CD14-positive monocyte (primary cell): ENCODE data around the gene HNRNPF. TPM values are rescaled to one million over a fixed set of nuclear protein-coding genes. Genes with fewer than 3 reads are reported as not detected.
A peak's percentile ranks its signal among the peaks of the same experiment; 100 is the strongest.

Source experiments
- DNase-seq, 3 donors: peaks; one replicate each; pipeline ENCODE4 v3.0.0-alpha.2; 2011 to 2022
- H2AFZ ChIP-seq: 2 replicates; pipeline ENCODE4 v1.6.0; 2012; ENCODE audit warnings: mild to moderate bottlenecking, low read depth, low read length, inconsistent platforms; ENCODE audit not compliant: insufficient read depth, poor library complexity, severe bottlenecking
- H3K27ac ChIP-seq, 2 donors: 1 replicate in 1 of 2; 2 replicates in 1 of 2; pipeline ENCODE4 v1.5.1; 2012 to 2013; ENCODE audit warnings: low read length in 2 of 2, control low read depth in 1 of 2, inconsistent platforms in 1 of 2, low read depth in 1 of 2, mild to moderate bottlenecking in 1 of 2
- H3K27me3 ChIP-seq, 2 donors: one replicate each; pipeline versions ENCODE4 v1.6.0 to v1.6.1; 2011 to 2013; ENCODE audit warnings: low read length in 2 of 2; ENCODE audit not compliant: control insufficient read depth in 2 of 2, insufficient read depth in 2 of 2
- H3K36me3 ChIP-seq, 2 donors: replicated peaks in 1 of 2; 1 replicate in 1 of 2; 2 replicates in 1 of 2; pipeline versions ENCODE4 v1.5.1 to v1.6.1; 2012 to 2013; ENCODE audit warnings: low read length in 2 of 2, control low read depth in 1 of 2, inconsistent platforms in 1 of 2, mild to moderate bottlenecking in 1 of 2; ENCODE audit not compliant: insufficient read depth in 2 of 2, control insufficient read depth in 1 of 2
- H3K4me1 ChIP-seq, 2 donors: 1 replicate in 1 of 2; 2 replicates in 1 of 2; pipeline versions ENCODE4 v1.5.1 to v1.6.1; 2012 to 2013; ENCODE audit warnings: low read length in 2 of 2, control low read depth in 1 of 2, inconsistent platforms in 1 of 2, mild to moderate bottlenecking in 1 of 2, moderate library complexity in 1 of 2; ENCODE audit not compliant: insufficient read depth in 2 of 2, control insufficient read depth in 1 of 2
- H3K4me2 ChIP-seq: replicated peaks from 2 replicates; pipeline ENCODE3; 2012; ENCODE audit warnings: low read length, moderate library complexity, mild to moderate bottlenecking; ENCODE audit not compliant: poor library complexity, severe bottlenecking; ENCODE audit errors: extremely low read depth
- H3K4me3 ChIP-seq, 3 experiments: fragments of 200-600 bp in 1 of 3; sonication (generic) in 1 of 3; replicated peaks in 1 of 3; 1 replicate in 2 of 3; 2 replicates in 1 of 3; pipeline ENCODE4 v1.5.1; 2011 to 2013; ENCODE audit warnings: low read length in 3 of 3, mild to moderate bottlenecking in 3 of 3, control low read depth in 2 of 3, low read depth in 2 of 3, inconsistent platforms in 1 of 3, moderate library complexity in 1 of 3
- H3K79me2 ChIP-seq: 2 replicates; pipeline ENCODE4 v1.6.0; 2012; ENCODE audit warnings: mild to moderate bottlenecking, control low read depth, inconsistent platforms, low read length, moderate library complexity; ENCODE audit not compliant: insufficient read depth
- H3K9ac ChIP-seq: 2 replicates; pipeline ENCODE4 v1.6.0; 2017; ENCODE audit warnings: low read length, mild to moderate bottlenecking; ENCODE audit not compliant: insufficient read depth, poor library complexity, severe bottlenecking
- H3K9me3 ChIP-seq, 2 donors: replicated peaks in 1 of 2; 1 replicate in 1 of 2; 2 replicates in 1 of 2; pipeline versions ENCODE4 v1.5.1 to v1.6.1; 2012 to 2013; ENCODE audit warnings: low read length in 2 of 2, control low read depth in 1 of 2; ENCODE audit not compliant: control insufficient read depth in 1 of 2, insufficient read depth in 1 of 2
- H4K20me1 ChIP-seq: 2 replicates; pipeline ENCODE4 v1.6.0; 2012; ENCODE audit warnings: mild to moderate bottlenecking, low read length, control low read depth, moderate library complexity; ENCODE audit not compliant: insufficient read depth
- H3K27ac Mint-ChIP-seq, 7 donors: one replicate each; pipeline ENCODE4 v1.8.0; 2020; ENCODE audit warnings: mild to moderate bottlenecking in 7 of 7, mixed read lengths in 7 of 7, moderate library complexity in 6 of 7, inconsistent platforms in 2 of 7
- H3K27me3 Mint-ChIP-seq, 3 donors: one replicate each; pipeline ENCODE4 v1.8.0; 2021 to 2022; ENCODE audit warnings: low read depth in 3 of 3, mild to moderate bottlenecking in 3 of 3, mixed read lengths in 3 of 3, moderate library complexity in 3 of 3, inconsistent platforms in 1 of 3
- H3K36me3 Mint-ChIP-seq, 2 donors: one replicate each; pipeline ENCODE4 v1.8.0; 2020; ENCODE audit warnings: mixed read lengths in 2 of 2, inconsistent platforms in 1 of 2, mild to moderate bottlenecking in 1 of 2
- H3K4me1 Mint-ChIP-seq: one replicate; pipeline ENCODE4 v1.8.0; 2020; ENCODE audit warnings: mild to moderate bottlenecking, mixed read lengths
- H3K4me3 Mint-ChIP-seq, 2 donors: one replicate each; pipeline ENCODE4 v1.8.0; 2020; ENCODE audit warnings: mild to moderate bottlenecking in 2 of 2, mixed read lengths in 2 of 2, moderate library complexity in 1 of 2
- H3K9me3 Mint-ChIP-seq, 7 donors: one replicate each; pipeline ENCODE4 v1.8.0; 2020 to 2022; ENCODE audit warnings: mixed read lengths in 7 of 7, mild to moderate bottlenecking in 6 of 7, moderate library complexity in 6 of 7, inconsistent platforms in 2 of 7
- CTCF ChIP-seq: fragments of 200-600 bp; IDR thresholded peaks from one replicate; pipeline ENCODE4 v1.8.0; 2022; ENCODE audit warnings: antibody characterized with exemption, mild to moderate bottlenecking
- WGBS: methylation state at CpG from one replicate; pipeline ENCODE4 v1.1.5; 2013; ENCODE audit warnings: missing lambda C conversion rate; ENCODE audit not compliant: insufficient coverage; 5-methylcytosine and 5-hydroxymethylcytosine counted together
- intact Hi-C, 2 donors: fragments of 100-400 bp; cut with micrococcal nuclease; formaldehyde crosslinking; loops; one replicate each; pipeline versions ENCODE4 v1.15.0 to v1.15.1; 2023
- polyA plus RNA-seq, 3 donors: library from polyadenylated mRNA; depleted of rRNA in 1 of 3; unstranded in 2 of 3; stranded (reverse) in 1 of 3; fragments of 300-500 nt in 2 of 3; fragments of >200 nt in 1 of 3; fragmentation: Illumina TruSeq in 2 of 3; gene quantifications; 1 replicate in 2 of 3; 2 replicates in 1 of 3; pipeline ENCODE4 v1.2.3, GENCODE V29; 2012 to 2021

HNRNPF gene
- polyA plus RNA-seq, 3 donors = 115 to 189 (median 188) TPM

GRCh38 chr10:43365001-43365400 is 44.0 kb downstream of the HNRNPF start:
- H3K9me3 ChIP-seq = no peaks in the 10 kb centered on the region
- no peaks in the 10 kb centered on the region for H3K36me3 ChIP-seq
- no peak overlapping the region for H3K9ac ChIP-seq
- H4K20me1 ChIP-seq = no peaks in the 10 kb centered on the region
- peaks cover 0 to 5% (median 3%) of the 10 kb centered on the region in 3 donors for H3K27me3 Mint-ChIP-seq
- no CpG with 5 or more reads among the region's 3 CpGs for WGBS
- H3K27ac ChIP-seq = no peak overlapping the region
- H3K4me3 ChIP-seq = no peak overlapping the region
- H3K9me3 Mint-ChIP-seq = no peaks in the 10 kb centered on the region
- no peak overlapping the region for H3K27ac Mint-ChIP-seq
- H2AFZ ChIP-seq = no peak overlapping the region
- H3K4me2 ChIP-seq = no peak overlapping the region
- H3K4me3 Mint-ChIP-seq = no peak overlapping the region
- H3K4me1 Mint-ChIP-seq = peaks cover 18% of the 10 kb centered on the region
- DNase-seq = no peak
- H3K27me3 ChIP-seq = no peaks in the 10 kb centered on the region
- H3K4me1 ChIP-seq = peaks cover 24 to 34% of the 10 kb centered on the region in 2 donors
- no peaks in the 10 kb centered on the region for H3K36me3 Mint-ChIP-seq
- H3K79me2 ChIP-seq = no peaks in the 10 kb centered on the region
- intact Hi-C loops = no loop called here
- TF ChIP-seq CTCF = no peak

- Mint-ChIP-seq H3K27me3 (peaks cover 1 to 3% (median 2%) of the 10 kb centered on the region in 3 donors), H3K36me3 (no peaks in the 10 kb centered on the region), H3K9me3 (no peaks in the 10 kb centered on the region), H3K4me3 (peak overlapping the region; percentile 91 to 95), H3K4me1 (peaks cover 18% of the 10 kb centered on the region), H3K27ac (peak overlapping the region; percentile 78 to 94 (median 90))
- peak; percentile 86 to 95 (median 92) for DNase-seq
- H2AFZ ChIP-seq = peak overlapping the region; percentile 87
- H3K4me1 ChIP-seq = peaks cover 24 to 29% of the 10 kb centered on the region in 2 donors
- H4K20me1 ChIP-seq = no peaks in the 10 kb centered on the region
- H3K36me3 ChIP-seq = no peaks in the 10 kb centered on the region
- peak overlapping the region; percentile 72 to 82 for H3K27ac ChIP-seq
- H3K27me3 ChIP-seq = no peaks in the 10 kb centered on the region
- WGBS = 9% methylated on average over 48 of the region's 48 CpGs
- no peaks in the 10 kb centered on the region for H3K9me3 ChIP-seq
- intact Hi-C loops = no loop called here
- peak overlapping the region; percentile 67 for H3K9ac ChIP-seq
- TF ChIP-seq CTCF = peak; percentile 63
- peak overlapping the region; percentile 83 to 94 (median 83) for H3K4me3 ChIP-seq
- peak overlapping the region; percentile 84 for H3K4me2 ChIP-seq
- no peaks in the 10 kb centered on the region for H3K79me2 ChIP-seq
Measured at GRCh38 chr10:43362191-43362839, 46.7 kb downstream of the HNRNPF start.
